Esophagus squamous epithelium (tissue), 4 donors: ENCODE measurements around the gene TSPAN32.

Source experiments
- CTCF ChIP-seq, 6 experiments: fragments of 450-650 bp in 4 of 6; fragments of 200-600 bp in 2 of 6; sonication (generic) in 2 of 6; IDR thresholded peaks; one replicate each; pipeline ENCODE4 v1.5.1; 2016 to 2019; ENCODE audit warnings: antibody characterized with exemption in 6 of 6, mild to moderate bottlenecking in 4 of 6, moderate library complexity in 4 of 6
- POLR2A ChIP-seq, 4 donors: fragments of 450-650 bp; IDR thresholded peaks; one replicate each; pipeline ENCODE4 v1.6.1; 2017; ENCODE audit warnings: antibody characterized with exemption in 4 of 4, mild to moderate bottlenecking in 4 of 4, moderate library complexity in 3 of 4

- TF ChIP-seq CTCF (IDR thresholded peaks at IDR 0.05) (peak in 1 of 6 experiments; percentile 8), POLR2A (IDR thresholded peaks at IDR 0.05) (no peak)
Measured at GRCh38 chr11:2265396-2265795, 36.4 kb upstream of the TSPAN32 start.
